HepG2 (cell line): ENCODE measurements around the gene ZNF800. TPM values are rescaled to one million over a fixed set of nuclear protein-coding genes. Genes with fewer than 3 reads are reported as not detected.

Experiments used
- ATAC-seq: fragments of 200-7000 bp; cut with Tn5 transposase; 3 replicates; pipeline ENCODE4 v1.9.1; 2020; ENCODE audit warnings: mild to moderate bottlenecking, moderate library complexity
- BruUV-seq: library from RNA; stranded (reverse); fragments of 400-500 nt; replicated peaks from 2 replicates; lab custom pipeline; 2021; lab: Mats Ljungman, UMichigan
- CTCF ChIA-PET: fragments of 300-600 bp; formaldehyde crosslinking; extraction: SDS; loops from one replicate; lab custom pipeline; 2021; ENCODE audit warnings: low total read pairs, inconsistent platforms, low intra/inter-chr PET ratio; lab: Yijun Ruan, JAX
- POLR2A ChIA-PET: fragments of 350-600 bp; sonication (Branson Sonifier 250); formaldehyde crosslinking; loops from one replicate; lab custom pipeline; 2020; ENCODE audit warnings: antibody characterized with exemption, inconsistent platforms; lab: Yijun Ruan, JAX
- DNase-seq: peaks from one replicate; pipeline ENCODE4 v3.0.0-alpha.2; 2015; ENCODE audit warnings: low spot score
- FAIRE-seq: peaks from 3 replicates; lab custom pipeline; 2011; peaks lifted over from hg19 to GRCh38; lab: Jason Lieb, UNC
- H2AFZ ChIP-seq: one replicate; pipeline ENCODE4 v1.6.1; 2011; ENCODE audit warnings: low read length, inconsistent platforms
- H3K27ac ChIP-seq: fragments of 300-600 bp; 3 replicates; pipeline ENCODE4 v1.8.0; 2011; ENCODE audit warnings: mixed run types, mild to moderate bottlenecking, mixed read lengths, low read length, inconsistent platforms; ENCODE audit not compliant: insufficient read depth; ENCODE audit errors: extremely low read length
- H3K27me3 ChIP-seq, 2 experiments: fragments of 200-600 bp in 1 of 2; 2 replicates in 1 of 2; 3 replicates in 1 of 2; pipeline versions ENCODE4 v1.6.0 to v1.8.0; 2011; ENCODE audit warnings: low read length in 2 of 2, mild to moderate bottlenecking in 2 of 2, moderate library complexity in 2 of 2, inconsistent platforms in 1 of 2; ENCODE audit not compliant: insufficient read depth in 2 of 2, control insufficient read depth in 1 of 2
- H3K36me3 ChIP-seq, 2 experiments: fragments of 200-600 bp in 1 of 2; replicated peaks in 1 of 2; 2 replicates in 1 of 2; 3 replicates in 1 of 2; pipeline versions ENCODE4 v1.5.1 to v1.8.0; 2011; ENCODE audit warnings: low read length in 2 of 2, inconsistent platforms in 1 of 2; ENCODE audit not compliant: insufficient read depth in 2 of 2, control insufficient read depth in 1 of 2
- H3K4me1 ChIP-seq: 2 replicates; pipeline ENCODE4 v1.5.1; 2012; ENCODE audit warnings: low read length, inconsistent platforms; ENCODE audit not compliant: insufficient read depth
- H3K4me2 ChIP-seq: 2 replicates; pipeline ENCODE4 v1.6.0; 2011; ENCODE audit warnings: low read depth, low read length, inconsistent platforms
- H3K4me3 ChIP-seq, 3 experiments: fragments of 200-600 bp in 1 of 3; sonication (generic), shearing (Covaris generic) in 1 of 3; replicated peaks in 1 of 3; 2 replicates each; pipeline ENCODE4 v1.5.1; 2011 to 2016; ENCODE audit warnings: low read length in 3 of 3, inconsistent platforms in 2 of 3, low read depth in 2 of 3, mild to moderate bottlenecking in 2 of 3, control low read depth in 1 of 3, mixed read lengths in 1 of 3; ENCODE audit not compliant: insufficient read depth in 1 of 3
- H3K79me2 ChIP-seq: one replicate; pipeline ENCODE4 v1.6.1; 2011; ENCODE audit warnings: low read length, inconsistent platforms; ENCODE audit not compliant: insufficient read depth
- H3K9ac ChIP-seq: 2 replicates; pipeline ENCODE4 v1.6.0; 2011; ENCODE audit warnings: mild to moderate bottlenecking, low read depth, low read length, inconsistent platforms; ENCODE audit not compliant: insufficient read depth
- H3K9me3 ChIP-seq: 2 replicates; pipeline ENCODE4 v1.5.1; 2012; ENCODE audit warnings: mild to moderate bottlenecking, low read length
- H4K20me1 ChIP-seq: 2 replicates; pipeline ENCODE4 v1.6.0; 2011; ENCODE audit warnings: inconsistent platforms, mild to moderate bottlenecking, low read length, moderate library complexity; ENCODE audit not compliant: insufficient read depth
- ATF3 ChIP-seq: sonication (generic); formaldehyde crosslinking; IDR thresholded peaks from 2 replicates; pipeline ENCODE4 v1.4.0; 2020; ENCODE audit warnings: missing genetic modification reagents
- FOXC1 ChIP-seq: sonication (generic); formaldehyde crosslinking; IDR thresholded peaks from 2 replicates; pipeline ENCODE4 v1.8.0; 2022; ENCODE audit warnings: mild to moderate bottlenecking, missing genetic modification reagents, borderline replicate concordance
- SKIL ChIP-seq: sonication (generic); formaldehyde crosslinking; IDR thresholded peaks from 2 replicates; pipeline ENCODE4 v1.8.0; 2022; ENCODE audit warnings: missing genetic modification reagents, mild to moderate bottlenecking, moderate library complexity, borderline replicate concordance
- SRSF1 ChIP-seq: fragments of 200-400 bp; formaldehyde crosslinking; optimal IDR thresholded peaks from 2 replicates; pipeline ENCODE3; 2017; ENCODE audit warnings: mild to moderate bottlenecking, low read depth, low read length, moderate library complexity
- ZBTB21 ChIP-seq: sonication (generic); formaldehyde crosslinking; IDR thresholded peaks from 2 replicates; pipeline ENCODE4 v1.4.0; 2020; ENCODE audit warnings: missing genetic modification reagents
- ZKSCAN1 ChIP-seq: fragments of 150-350 bp; IDR thresholded peaks from 2 replicates; pipeline ENCODE4 v1.6.1; 2014; ENCODE audit warnings: low read length
- ZNF124 ChIP-seq: sonication (generic); formaldehyde crosslinking; IDR thresholded peaks from 2 replicates; pipeline ENCODE4 v1.4.0; 2020; ENCODE audit warnings: missing genetic modification reagents
- ZNF275 ChIP-seq: sonication (generic); formaldehyde crosslinking; IDR thresholded peaks from 2 replicates; pipeline ENCODE4 v1.8.0; 2022; ENCODE audit warnings: missing genetic modification reagents, mild to moderate bottlenecking, inconsistent platforms, borderline replicate concordance
- ZNF446 ChIP-seq: sonication (generic); formaldehyde crosslinking; IDR thresholded peaks from 2 replicates; pipeline ENCODE4 v1.5.0; 2020; ENCODE audit warnings: mild to moderate bottlenecking, missing genetic modification reagents
- ZNF550 ChIP-seq: sonication (generic); formaldehyde crosslinking; IDR thresholded peaks from 2 replicates; pipeline ENCODE4 v1.4.0; 2020; ENCODE audit warnings: mild to moderate bottlenecking, missing genetic modification reagents, borderline replicate concordance
- ZNF776 ChIP-seq: sonication (generic); formaldehyde crosslinking; IDR thresholded peaks from 2 replicates; pipeline ENCODE4 v1.4.0; 2020; ENCODE audit warnings: mild to moderate bottlenecking, missing genetic modification reagents
- WGBS: methylation state at CpG from one replicate; pipeline ENCODE4 v1.1.6; 2017; ENCODE audit warnings: low lambda C conversion rate; 5-methylcytosine and 5-hydroxymethylcytosine counted together
- in situ Hi-C: cut with HindIII; loops from 2 replicates; pipeline ENCODE4 v1.10.0; 2017; ENCODE audit warnings: low pct_unique_long_range_greater_than_20kb; ENCODE audit not compliant: extremely low pct_ligation_motif_present
- intact Hi-C: fragments of 100-400 bp; cut with micrococcal nuclease; formaldehyde crosslinking; loops from one replicate; pipeline ENCODE4 v1.10.0; 2022; ENCODE audit not compliant: unreplicated experiment
- polyA plus RNA-seq, 8 experiments: library from polyadenylated mRNA; depleted of rRNA in 3 of 8; stranded (reverse) in 7 of 8; unstranded in 1 of 8; fragments of >200 nt; fragmentation: Illumina TruSeq in 4 of 8; extraction: Trizol in 4 of 8; gene quantifications; 2 replicates each; pipeline versions ENCODE4 v1.2.1 to v1.2.3, GENCODE V29; 2011 to 2016; ENCODE audit warnings: low read depth in 4 of 8, missing spikeins in 1 of 8, mixed read lengths in 1 of 8; ENCODE audit not compliant: insufficient read depth in 1 of 8
- total RNA-seq, 5 experiments: library from RNA; depleted of rRNA; stranded (reverse); fragments of >200 nt; fragmentation: Illumina TruSeq; extraction: Trizol; gene quantifications; 2 replicates each; pipeline ENCODE4 v1.2.3, GENCODE V29; 2016; ENCODE audit warnings: low read depth in 1 of 5
- TF ChIP-seq, protein P1 (sequence below): sonication (generic); formaldehyde crosslinking; IDR thresholded peaks from 2 replicates; pipeline ENCODE4 v1.5.1; 2020; ENCODE audit warnings: mild to moderate bottlenecking, missing genetic modification reagents, borderline replicate concordance
- TF ChIP-seq, protein P2 (sequence below): sonication (generic); formaldehyde crosslinking; IDR thresholded peaks from 2 replicates; pipeline ENCODE4 v1.4.0; 2020; ENCODE audit warnings: missing genetic modification reagents, borderline replicate concordance

ZNF800 gene
- total and polyA plus RNA-seq, 2 of the 13 experiments (the other 11 are each of a cell fraction or from before 2014, with no cell fraction given) = 7.1 to 12.7 TPM

DNA sequence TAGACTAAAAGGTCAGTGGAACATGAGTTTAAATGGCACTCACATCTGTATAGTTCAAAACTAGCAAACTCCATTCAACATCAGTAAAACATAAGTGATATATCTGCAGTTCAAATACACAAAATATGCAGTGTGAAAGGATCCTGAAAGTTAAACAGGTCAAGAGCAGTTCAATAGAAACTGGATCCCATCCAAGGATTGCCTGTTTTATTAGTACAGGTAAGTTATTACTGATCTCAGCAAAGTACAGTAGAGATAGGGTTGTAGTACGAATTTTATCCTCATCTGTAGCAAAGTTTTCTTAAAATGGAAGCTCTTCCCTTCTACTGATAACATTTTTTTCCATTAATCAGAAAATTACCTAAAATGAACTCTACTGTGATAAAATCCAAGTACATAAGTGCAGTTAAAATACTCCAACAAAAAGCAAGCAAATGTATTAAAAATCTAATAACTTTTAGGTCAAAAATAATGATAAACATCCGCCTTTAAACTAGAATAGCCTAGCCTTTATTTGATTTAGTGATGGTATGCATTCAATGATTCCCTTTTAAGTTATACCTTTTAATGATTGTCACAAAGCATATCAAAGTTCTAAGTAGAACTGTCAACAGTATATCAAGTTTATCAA, 2.2 kb downstream of the ZNF800 start:
- Histone ChIP-seq H3K9me3 (no peaks in the 10 kb centered on the region), H3K27me3 (no peaks in the 10 kb centered on the region; a peak in 1 of 5 replicates), H3K9ac (no peak overlapping the region), H3K36me3 (peaks cover 3 to 11% of the 10 kb centered on the region in 2 experiments), H2AFZ (no peak overlapping the region), H3K4me1 (peaks cover 37% of the 10 kb centered on the region), H3K4me3 (peak overlapping the region in 1 of 3 experiments; percentile 100; a peak in 3 of 6 replicates), H3K79me2 (peaks cover 48% of the 10 kb centered on the region), H3K27ac (no peak overlapping the region), H4K20me1 (0 out of 2 replicates have a peak, but pooled peaks cover 2% of the 10 kb centered on the region), H3K4me2 (peak overlapping the region; percentile 98)
- WGBS = 95% methylated on average over 2 of the region's 2 CpGs
- DNase-seq (no peak), FAIRE-seq (no peak), ATAC-seq (no peak)
- in situ Hi-C loops (no loop called here), intact Hi-C loops (loop anchor here (10.0 kb wide), 2 partner anchors 194 to 264 kb away; partner anchors contain the start of genes ARF5, GCC1 and SND1)
- CTCF ChIA-PET = no interaction called here
- POLR2A ChIA-PET = no interaction called here
- BruUV-seq = no TSS peak
- TF ChIP-seq SRSF1 (no peak), ZNF275 (CRISPR knock-in tag) (no peak), ZBTB21 (CRISPR knock-in tag) (no peak), ZNF446 (CRISPR knock-in tag) (no peak), FOXC1 (no peak), ZNF776 (CRISPR knock-in tag) (no peak), ZNF124 (CRISPR knock-in tag) (no peak), ZNF550 (CRISPR knock-in tag) (no peak), SKIL (CRISPR knock-in tag) (no peak), ZKSCAN1 (no peak), ATF3 (CRISPR knock-in tag) (no peak)
- TF ChIP-seq, protein P1, sequence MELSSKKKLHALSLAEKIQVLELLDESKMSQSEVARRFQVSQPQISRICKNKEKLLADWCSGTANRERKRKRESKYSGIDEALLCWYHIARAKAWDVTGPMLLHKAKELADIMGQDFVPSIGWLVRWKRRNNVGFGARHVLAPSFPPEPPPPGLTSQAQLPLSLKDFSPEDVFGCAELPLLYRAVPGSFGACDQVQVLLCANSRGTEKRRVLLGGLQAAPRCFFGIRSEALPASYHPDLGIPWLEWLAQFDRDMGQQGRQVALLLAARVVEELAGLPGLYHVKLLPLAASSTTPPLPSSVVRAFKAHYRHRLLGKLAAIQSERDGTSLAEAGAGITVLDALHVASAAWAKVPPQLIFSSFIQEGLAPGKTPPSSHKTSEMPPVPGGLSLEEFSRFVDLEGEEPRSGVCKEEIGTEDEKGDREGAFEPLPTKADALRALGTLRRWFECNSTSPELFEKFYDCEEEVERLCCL (CRISPR knock-in tag) = no peak
- TF ChIP-seq, protein P2, sequence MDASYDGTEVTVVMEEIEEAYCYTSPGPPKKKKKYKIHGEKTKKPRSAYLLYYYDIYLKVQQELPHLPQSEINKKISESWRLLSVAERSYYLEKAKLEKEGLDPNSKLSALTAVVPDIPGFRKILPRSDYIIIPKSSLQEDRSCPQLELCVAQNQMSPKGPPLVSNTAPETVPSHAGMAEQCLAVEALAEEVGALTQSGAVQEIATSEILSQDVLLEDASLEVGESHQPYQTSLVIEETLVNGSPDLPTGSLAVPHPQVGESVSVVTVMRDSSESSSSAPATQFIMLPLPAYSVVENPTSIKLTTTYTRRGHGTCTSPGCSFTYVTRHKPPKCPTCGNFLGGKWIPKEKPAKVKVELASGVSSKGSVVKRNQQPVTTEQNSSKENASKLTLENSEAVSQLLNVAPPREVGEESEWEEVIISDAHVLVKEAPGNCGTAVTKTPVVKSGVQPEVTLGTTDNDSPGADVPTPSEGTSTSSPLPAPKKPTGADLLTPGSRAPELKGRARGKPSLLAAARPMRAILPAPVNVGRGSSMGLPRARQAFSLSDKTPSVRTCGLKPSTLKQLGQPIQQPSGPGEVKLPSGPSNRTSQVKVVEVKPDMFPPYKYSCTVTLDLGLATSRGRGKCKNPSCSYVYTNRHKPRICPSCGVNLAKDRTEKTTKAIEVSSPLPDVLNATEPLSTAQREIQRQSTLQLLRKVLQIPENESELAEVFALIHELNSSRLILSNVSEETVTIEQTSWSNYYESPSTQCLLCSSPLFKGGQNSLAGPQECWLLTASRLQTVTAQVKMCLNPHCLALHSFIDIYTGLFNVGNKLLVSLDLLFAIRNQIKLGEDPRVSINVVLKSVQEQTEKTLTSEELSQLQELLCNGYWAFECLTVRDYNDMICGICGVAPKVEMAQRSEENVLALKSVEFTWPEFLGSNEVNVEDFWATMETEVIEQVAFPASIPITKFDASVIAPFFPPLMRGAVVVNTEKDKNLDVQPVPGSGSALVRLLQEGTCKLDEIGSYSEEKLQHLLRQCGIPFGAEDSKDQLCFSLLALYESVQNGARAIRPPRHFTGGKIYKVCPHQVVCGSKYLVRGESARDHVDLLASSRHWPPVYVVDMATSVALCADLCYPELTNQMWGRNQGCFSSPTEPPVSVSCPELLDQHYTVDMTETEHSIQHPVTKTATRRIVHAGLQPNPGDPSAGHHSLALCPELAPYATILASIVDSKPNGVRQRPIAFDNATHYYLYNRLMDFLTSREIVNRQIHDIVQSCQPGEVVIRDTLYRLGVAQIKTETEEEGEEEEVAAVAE = no peak
